Measurements from ENCODE around the gene PPARD.
"Not testable (repeated sequence)": the region's sequence is repeated elsewhere in the genome, so short reads cannot be mapped to it uniquely, and the experiment has no call there.

Gene PPARD

DNA sequence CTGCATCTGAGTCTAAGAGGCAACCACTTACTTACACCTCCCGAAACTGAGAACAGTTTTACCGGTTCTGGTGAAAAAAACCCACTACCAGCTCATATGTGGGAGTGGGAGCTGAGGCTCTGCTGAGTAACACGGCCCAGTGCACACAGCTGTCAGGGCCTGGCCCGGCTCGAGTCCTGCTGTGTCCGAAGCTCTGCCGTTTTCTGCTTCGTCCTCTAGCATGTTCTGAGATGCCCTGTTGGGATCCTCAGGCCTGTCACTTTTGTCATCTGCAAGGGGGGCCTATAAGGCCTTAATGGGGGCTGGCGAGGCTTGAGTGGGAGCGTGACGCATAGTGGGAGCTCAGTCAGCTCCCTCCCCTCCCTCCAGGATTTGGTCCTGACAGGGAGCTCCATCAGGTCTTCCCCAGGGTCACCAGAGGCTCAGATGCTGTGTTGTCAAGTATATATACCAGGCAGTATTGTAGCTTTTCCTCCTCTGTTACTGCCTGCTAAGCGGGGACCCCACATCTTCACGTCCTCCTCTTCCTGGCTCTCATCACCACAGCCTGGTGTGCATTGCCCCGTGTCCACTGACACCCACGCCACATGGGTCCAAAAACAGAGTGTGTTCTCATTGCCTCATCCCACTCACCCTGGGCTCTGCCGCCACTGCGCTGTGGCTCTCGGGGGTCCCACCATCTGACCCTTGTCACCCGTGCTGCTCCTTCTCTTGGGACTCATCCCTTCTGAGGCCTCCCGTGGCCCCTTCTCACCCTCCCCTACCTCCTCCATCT is 64.5 kb downstream of the PPARD start:
- no peak for DNase-seq (ENCODE audit: low read depth in 2 of 2)

DNA sequence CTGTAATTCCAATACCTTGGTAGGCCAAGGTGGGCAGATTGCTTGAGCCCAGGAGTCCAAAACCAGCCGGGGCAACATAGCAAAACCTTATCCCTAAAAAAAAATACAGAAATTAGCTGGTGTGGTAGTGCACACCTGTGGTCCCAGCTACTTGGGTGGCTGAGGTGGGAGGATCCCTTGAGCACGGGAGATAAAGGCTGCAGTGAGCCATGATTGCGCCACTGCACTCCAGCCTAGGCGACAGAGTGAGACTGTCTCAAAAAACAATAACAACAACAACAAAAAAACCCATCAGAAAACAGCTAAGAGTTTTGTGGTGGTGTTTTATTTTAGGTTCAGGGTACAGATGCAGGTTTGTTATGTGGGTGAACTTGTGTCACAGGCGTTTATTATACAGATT is 66.9 kb downstream of the PPARD start:
- no peak for DNase-seq (ENCODE audit: low read depth in 2 of 2)

DNA sequence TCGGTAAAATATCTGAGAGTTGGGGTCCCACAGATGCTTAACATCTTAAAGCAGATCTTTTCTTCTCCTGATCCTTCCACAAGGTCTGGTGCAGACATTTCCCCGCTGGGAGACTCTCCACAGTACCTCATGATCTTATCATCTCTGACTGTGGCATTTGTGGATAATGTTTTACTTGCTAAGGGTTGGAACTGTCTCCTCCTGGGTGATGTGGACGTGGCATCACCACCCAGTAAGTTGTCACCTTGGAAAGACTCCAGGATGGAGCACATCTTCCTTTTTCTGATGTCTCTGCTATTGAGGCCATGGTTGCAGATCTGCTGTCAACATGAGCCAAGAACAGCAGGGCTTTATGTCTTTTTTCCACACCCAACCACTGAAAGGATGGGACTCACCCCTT is 67.8 kb downstream of the PPARD start:
- DNase-seq (ENCODE audit: low read depth in 2 of 2) = no peak

DNA sequence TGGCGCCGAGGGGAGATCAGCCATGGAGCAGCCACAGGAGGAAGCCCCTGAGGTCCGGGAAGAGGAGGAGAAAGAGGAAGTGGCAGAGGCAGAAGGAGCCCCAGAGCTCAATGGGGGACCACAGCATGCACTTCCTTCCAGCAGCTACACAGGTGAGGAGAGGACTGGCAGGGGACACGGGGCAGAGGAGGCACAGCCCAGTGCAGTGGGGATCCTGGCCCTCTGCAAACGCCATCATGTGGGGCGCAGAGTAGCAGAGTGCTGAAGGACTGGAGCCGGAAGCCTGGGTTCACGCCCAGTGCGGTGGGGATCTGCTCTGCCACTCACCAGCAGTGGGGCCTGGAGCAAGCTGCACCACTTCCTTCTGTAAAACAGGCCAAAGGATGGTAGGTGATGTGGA is 68.7 kb downstream of the PPARD start:
- no peak for DNase-seq (ENCODE audit: low read depth in 2 of 2)

DNA sequence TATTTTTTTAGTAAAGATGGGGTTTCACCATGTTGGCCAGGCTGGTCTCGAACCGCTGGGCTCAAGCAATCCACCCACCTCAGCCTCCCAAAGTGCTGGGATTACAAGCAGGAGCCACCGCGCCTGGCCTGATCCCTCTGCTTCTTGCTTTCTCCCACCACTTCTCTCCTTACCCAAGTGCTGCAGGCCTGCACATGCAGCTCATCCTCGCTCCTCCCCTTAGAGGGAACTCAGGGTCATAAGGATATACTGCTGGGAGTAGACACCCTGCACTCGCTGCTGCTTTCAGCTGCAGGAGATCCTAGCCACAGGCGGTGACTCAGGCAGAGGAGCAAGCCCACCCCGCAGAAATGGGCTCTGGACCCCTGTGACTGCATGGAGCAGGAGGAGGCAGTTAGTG is 69.7 kb downstream of the PPARD start:
- no peak for DNase-seq (ENCODE audit: low read depth in 2 of 2)

DNA sequence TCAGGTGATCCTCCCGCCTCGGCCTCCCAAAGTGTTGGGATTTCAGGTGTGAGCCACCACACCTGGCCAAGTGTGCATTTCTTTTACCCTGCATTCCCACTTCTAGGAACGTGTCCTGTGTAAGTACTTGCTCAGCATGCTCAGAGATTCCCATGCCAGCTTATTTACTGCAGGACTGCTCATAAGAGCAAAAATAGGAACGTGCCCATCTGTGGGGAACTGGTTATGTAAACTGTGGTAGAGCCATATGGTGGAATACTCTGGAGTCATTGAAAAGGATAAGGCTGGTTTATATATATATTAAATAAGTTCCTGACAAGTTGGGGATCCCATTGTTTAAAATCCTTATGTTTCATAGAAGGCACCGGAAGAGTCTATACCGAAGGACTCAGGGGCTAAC is 71.6 kb downstream of the PPARD start:
- DNase-seq (ENCODE audit: low read depth in 2 of 2) = no peak

DNA sequence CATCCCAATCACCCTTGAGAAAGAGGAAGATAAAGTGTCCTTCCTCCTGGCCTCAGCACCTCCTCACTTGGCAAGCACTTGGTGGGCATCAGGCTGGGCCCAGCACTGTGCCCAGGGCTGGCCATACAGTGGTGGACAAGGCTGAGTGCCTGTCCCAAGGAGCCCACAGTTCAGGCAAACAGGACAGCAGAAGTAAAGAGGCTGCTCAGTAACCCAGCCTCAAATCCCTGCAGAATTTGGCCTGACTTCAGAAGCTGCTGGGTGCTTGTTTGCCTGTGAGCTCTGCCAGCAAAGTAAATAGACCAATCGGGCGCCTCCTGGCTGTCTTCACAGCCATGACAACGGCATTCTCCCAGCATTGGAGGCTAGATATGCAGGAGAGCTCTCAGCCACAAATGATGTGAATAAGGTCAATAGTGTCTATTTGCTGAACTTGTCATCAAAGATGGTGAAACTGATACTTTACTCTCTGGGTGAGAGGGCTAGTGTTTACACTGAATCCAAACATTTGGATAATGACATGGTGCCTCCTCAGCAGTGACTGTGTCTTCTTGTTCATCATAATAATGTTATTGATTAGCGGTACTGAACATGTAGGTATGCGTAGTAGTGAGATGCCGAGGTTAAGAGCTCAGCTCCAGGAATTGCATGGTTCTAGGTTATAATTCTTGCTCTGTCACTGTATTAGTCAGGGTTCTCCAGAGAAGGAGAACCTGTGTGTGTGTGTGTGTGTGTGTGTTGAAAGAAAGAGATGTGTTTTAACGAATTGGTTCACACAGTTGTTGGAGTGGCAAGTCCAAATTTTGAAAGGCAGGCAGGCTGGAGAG is 72.9 kb downstream of the PPARD start:
- peak; percentile 40 to 47 for DNase-seq (ENCODE audit: low read depth in 2 of 2)

DNA sequence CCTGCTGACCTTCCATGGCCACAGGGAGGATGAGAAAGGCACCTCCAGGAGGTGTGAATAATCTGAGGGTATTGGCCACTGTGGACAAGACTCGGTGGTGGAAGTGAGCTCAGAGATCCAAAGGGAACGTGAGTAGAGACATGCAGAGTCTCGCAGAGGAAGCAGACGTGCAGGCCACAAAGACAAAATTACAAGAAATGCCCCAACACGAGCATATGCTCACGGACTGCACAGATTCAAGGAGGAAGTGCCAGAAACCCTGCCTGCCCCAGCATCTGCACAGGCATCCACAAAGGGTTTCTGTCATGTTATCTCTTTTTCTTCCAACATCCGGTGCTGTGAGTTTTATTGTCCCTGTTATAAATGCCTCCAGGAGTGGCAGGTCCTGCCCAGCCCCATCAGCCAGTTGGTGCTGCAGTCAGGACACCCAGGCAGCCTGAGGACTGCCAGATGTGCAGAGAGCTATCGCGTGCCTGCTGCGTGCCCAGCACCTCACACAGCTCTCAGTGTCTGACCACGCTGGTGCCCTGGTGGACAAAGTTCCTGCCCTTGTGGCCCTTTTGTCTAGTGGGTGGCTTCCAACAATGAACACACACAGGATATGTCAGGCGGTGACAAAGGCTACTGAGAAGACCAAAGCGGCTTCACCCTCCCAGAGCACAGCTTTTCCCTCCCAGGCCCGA is 75.8 kb downstream of the PPARD start:
- DNase-seq (ENCODE audit: low read depth in 2 of 2) = no peak

DNA sequence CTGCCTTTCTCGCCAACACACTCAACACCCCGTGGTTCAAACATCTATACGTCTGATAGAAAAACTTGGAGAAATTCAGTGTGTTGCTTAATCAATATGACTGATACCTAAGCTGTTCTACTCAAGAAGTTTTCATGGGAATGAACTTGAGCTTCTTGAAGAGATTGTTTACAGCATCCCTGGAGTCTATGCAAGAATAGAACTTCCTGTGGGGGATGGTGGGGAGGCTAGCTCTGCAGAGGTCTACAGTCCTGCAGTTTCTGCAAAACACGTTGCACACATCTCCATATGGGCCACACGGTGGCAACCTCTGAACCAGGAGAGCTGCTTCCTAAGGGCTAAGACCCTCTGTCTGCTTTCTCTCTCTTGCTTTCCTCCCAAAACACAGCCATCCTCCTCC is 77.1 kb downstream of the PPARD start:
- peak; percentile 47 to 56 for DNase-seq (ENCODE audit: low read depth in 2 of 2)

DNA sequence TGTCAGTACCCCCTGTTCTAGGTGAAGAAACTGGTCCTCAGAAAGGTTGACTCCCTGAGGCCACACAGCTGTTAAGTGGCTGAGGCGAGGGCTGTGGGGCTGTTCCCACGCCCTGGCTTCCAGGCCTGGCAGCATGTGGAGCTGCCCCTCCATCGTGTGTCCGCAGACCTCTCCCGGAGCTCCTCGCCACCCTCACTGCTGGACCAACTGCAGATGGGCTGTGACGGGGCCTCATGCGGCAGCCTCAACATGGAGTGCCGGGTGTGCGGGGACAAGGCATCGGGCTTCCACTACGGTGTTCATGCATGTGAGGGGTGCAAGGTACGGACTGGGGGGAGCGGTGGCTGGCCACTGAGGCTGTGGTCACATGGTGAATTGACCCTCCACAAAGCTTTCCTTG is 77.6 kb downstream of the PPARD start:
- DNase-seq (ENCODE audit: low read depth in 2 of 2) = no peak

DNA sequence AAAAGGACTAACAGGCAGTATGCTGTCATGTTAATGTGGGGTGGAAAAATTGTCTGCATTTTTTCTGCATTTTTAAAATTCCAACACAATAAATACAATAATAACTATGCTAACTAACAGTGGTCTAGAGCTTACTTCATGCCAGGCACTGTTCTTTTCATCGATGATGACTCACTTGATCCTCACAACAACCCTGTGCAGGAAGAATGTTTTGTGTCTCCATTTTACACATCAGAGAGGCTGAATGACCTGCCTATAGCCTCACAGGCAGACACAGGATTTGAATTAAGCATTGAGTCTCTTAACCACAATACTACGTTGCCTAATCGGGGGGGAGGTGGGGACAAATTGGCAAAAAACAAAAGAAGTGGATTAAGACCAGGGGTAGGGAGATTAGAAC is 82.9 kb downstream of the PPARD start:
- DNase-seq (ENCODE audit: low read depth in 2 of 2) = peak; percentile 88 to 89

DNA sequence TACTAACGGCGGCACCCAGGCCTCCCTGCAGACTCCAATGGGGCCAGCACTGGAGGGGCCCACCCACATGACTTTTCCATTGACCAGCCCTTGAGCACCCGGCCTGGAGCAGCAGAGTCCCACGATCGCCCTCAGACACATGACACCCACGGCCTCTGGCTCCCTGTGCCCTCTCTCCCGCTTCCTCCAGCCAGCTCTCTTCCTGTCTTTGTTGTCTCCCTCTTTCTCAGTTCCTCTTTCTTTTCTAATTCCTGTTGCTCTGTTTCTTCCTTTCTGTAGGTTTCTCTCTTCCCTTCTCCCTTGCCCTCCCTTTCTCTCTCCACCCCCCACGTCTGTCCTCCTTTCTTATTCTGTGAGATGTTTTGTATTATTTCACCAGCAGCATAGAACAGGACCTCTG is 83.7 kb downstream of the PPARD start:
- no peak for DNase-seq (ENCODE audit: low read depth in 2 of 2)

DNA sequence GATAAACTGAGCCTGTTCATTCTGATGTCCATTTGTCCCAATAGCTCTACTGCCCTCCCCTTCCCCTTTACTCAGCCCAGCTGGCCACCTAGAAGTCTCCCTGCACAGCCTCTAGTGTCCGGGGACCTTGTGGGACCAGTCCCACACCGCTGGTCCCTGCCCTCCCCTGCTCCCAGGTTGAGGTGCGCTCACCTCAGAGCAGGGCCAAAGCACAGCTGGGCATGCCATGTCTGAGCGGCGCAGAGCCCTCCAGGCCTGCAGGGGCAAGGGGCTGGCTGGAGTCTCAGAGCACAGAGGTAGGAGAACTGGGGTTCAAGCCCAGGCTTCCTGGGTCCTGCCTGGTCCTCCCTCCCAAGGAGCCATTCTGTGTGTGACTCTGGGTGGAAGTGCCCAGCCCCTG is 85.1 kb downstream of the PPARD start:
- DNase-seq (ENCODE audit: low read depth in 2 of 2) = no peak

DNA sequence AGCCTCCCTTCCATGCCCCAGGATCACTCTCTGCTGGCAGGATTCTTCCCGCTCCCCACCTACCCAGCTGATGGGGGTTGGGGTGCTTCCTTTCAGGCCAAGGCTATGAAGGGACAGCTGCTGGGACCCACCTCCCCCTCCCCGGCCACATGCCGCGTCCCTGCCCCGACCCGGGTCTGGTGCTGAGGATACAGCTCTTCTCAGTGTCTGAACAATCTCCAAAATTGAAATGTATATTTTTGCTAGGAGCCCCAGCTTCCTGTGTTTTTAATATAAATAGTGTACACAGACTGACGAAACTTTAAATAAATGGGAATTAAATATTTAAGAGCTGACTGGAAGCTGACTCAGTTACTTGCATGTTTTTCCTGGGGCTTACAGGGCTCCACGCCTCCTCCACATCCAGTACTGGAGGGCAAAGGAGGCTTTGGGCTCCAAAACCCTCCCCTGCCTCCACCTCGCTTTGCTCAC is 85.5 kb downstream of the PPARD start:
- peak; percentile 55 to 57 for DNase-seq (ENCODE audit: low read depth in 2 of 2)

DNA sequence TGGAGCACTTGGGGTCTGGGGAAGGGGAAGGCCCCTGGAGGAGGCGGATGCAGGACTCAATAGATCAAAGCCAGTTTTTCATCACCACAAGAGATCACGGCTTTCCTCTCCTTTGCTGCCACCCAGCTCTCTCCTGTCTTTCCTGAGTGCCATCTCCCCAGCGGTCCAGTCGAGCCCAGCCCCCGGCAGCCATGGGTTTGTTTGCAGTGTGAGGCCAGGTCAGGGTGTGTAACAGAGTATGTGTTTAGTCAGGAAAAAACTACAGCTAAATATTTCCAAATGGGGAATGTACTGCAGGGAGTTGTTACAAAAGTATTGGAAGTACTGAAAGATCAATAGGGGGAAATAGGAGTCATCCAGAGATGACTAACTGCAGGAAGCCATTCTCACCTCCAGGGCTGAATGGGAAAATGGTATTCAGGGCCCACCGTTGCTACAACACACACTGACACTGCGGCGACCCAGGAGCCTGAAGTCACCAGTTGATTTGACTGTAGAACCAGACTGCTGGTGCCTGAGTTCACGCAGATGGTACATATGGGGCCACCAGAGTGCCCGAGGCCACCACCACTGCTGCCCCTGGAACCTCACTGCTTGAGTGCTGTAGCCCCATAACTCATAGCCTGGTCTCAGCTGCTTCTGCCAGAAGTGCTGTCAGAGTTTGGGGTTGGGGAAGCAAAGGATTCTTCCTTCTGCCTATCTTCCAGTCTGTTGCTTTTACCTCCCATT is 86.2 kb downstream of the PPARD start:
- DNase-seq (ENCODE audit: low read depth in 2 of 2) = no peak

DNA sequence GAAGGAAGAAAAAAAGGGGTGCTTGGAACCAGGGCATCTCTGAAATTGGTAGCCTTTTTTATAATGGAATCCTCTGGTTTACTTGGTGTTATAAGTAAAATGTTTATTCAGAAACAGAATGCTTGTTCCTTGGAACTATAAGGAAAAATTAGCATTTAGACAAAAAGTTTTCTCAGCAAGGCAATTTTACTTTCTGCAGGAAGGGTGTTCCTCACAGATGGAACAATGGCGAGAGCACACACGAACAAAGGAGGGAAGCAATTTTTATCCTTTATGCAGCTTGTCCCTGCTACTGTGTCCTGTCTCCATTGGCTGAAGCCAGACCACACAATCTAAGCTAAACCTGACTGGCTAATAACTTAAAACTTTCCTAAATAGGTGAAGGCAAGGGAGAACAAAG is 87.1 kb downstream of the PPARD start:
- no peak for DNase-seq (ENCODE audit: low read depth in 2 of 2)

DNA sequence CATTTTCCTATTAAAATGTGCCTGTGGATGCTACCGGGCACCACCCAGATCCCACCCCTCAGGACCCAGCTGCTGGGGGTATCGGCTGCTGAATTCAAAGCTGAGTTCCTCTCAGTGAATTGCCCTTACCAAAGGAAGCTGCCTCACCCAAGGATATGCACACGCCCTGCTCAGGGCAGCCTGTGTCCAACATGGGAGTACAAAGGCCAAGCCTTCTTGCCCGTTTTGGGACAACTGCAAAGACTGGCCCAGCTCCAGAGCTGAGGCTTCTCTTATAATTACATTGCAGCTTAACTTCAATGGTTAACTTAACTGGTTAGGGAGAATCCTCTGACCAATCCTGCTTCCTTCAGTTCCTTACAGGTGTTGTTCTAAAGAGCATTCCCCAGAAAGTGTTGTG is 89.9 kb downstream of the PPARD start:
- DNase-seq (ENCODE audit: low read depth in 2 of 2) = no peak

DNA sequence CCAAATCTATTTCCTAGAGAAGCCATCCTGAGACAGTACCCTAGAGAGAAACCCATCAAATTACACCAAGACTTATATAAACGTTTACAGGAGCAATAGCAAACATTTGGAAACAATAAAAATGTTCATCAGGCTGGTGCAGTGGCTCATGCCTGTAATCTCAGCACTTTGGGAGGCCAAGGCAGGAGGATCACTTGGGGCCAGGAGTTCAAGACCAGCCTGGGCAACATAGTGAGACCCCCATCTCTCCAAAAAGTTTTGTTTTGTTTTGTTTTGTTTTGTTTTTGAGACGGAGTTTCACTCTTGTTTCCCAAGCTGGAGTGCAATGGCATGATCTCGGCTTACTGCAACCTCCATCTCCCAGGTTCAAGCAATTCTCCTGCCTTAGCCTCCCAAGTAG is 90.3 kb downstream of the PPARD start:
- DNase-seq (ENCODE audit: low read depth in 2 of 2) = not testable (repeated sequence)

DNA sequence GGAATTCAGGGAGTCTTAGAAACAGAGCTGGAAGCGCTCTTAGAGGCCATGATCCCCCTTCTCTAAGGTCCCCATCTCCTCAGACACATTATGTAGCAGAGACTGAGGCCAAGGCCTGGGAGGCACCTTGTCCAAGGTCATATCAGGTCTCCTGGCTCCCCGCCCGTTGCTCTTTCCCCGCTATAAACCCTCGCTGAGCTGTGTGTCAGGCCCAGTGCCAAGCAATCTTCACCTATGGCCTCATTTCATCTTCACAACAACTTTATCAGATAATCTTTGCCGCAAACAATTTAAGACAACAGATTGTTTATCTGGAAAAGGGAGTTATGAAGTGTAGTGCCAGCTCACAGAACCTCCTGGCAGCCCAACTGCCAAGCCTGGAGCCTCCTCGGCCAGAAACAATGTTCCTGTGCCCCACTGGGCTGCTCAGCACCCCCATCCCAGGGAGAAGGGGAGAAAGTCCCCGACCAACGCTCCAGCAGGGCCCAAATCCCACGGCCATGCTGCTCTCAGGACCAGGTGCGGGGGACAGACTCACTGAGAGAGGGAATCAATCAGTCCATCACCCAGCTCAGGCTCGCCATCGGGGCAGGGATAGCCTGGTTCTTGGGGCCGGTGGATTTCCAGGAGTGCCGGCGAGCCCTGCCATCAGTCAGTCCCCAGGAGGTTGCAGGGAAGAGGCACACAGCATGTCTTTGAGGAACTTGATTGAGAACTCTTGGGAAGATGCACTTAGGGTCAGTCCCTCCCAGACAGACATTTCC is 92.9 kb downstream of the PPARD start:
- DNase-seq (ENCODE audit: low read depth in 2 of 2) = no peak

DNA sequence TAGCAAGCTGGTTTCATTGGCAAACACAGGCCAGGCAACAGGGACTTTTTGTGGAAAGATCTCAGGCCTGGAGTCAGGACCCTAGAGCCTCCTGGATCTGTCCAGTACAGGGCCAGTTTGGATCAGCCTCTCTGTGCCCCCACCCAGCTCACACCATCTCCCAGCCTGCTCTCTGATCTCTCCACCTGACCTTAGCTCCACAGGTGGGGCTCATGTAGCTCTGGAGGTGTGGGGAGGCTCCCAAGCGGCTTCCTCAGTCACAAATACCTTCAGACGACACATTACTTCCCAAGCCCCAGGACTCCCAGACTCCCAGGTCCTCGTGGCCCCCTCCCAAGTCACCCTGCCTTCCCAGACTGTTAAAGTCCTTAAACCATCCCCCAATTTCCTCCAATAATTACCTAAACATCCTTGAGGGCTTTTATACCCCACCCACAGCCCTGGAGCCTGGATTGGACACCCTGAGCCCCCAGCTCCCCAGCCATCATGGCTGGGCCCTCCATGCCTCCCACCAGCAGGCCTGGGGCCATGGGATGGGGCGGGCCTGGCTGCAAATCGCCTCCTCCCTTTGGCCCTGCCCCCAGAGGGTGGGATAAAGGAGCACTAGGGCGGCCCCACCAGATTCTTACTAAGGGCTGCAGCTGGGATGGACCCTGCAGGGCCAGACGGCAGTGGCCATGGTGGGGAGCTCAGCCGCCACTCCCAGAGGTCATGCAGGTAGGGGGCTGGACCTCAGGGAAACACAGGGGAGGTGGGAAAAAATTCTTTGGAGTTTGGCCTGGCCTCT is 93.9 kb downstream of the PPARD start:
- no peak for DNase-seq (ENCODE audit: low read depth in 2 of 2)

All from fibroblast of skin of left biceps (primary cell).